ENCODE results near the gene S1PR2.
"Not testable (repeated sequence)": the region's sequence is repeated elsewhere in the genome, so short reads cannot be mapped to it uniquely, and the experiment has no call there.

S1PR2 gene

DNA sequence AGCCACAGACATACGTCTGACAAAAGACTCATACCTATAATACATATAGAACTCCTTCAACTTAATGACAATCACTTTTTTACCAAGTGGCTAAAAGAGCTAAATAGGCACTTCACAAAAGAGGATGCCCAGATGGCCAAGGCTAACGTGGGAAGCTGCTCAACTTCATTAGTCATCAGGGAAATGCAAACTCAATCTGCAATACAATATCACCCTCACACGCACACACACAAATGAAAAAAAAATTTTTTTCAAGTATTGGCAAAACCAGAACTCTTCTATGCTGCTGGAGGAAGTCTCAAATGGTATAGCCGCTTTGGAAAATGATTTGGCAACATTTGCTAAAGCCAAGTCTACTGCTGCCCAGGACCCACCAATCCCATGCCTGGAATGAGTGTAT lies 21.8 kb downstream of the S1PR2 start:
- in situ Hi-C loops (cut with HindIII; ENCODE audit: low pct_unique_long_range_greater_than_20kb, low sequenced_read_pairs): no loop called here
- no peak for TF ChIP-seq JUND (IDR thresholded peaks at IDR 0.05; ENCODE audit: low read depth)
- DNase-seq (ENCODE audit: low read depth in 1 of 2, low spot score in 1 of 2): no peak

GRCh38 chr19:10207026-10207425 lies 24.1 kb downstream of the S1PR2 start:
- DNase-seq (ENCODE audit: low read depth in 1 of 2, low spot score in 1 of 2): no peak
- in situ Hi-C loops (cut with HindIII; ENCODE audit: low pct_unique_long_range_greater_than_20kb, low sequenced_read_pairs): no loop called here
- TF ChIP-seq JUND (IDR thresholded peaks at IDR 0.05; ENCODE audit: low read depth): no peak

DNA sequence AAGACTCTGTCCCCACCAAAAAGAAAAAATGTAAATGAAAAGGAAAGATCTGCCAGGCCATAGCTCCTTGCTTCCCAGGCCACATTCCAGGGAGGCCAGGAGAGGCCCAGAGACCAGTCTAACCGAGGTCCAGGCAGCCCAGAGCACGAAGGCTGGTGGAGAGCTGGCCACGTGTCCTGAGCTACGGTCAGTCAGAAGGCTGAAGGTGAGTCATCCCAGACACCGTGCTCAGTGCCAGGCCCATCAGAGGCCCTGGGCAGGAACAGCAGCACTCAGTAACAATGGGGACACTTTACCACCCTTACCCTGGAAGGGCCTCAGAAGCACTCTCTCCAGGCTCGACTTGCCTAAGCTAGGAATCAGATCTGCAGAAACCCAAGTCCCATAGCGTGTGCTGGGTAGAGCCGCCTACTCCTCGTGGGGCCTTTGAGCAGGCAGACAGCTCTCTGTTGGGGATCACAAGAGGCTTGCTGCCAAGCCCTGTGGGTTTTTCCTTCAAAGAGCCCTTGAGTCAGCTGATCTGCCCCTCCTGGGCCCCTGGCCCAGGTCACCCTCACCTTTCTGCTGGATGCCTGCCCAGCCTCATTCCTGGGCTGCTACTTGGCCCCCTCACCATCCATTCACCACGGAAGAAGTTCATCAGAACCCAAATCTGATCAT lies 24.8 kb downstream of the S1PR2 start:
- in situ Hi-C loops (cut with HindIII; ENCODE audit: low pct_unique_long_range_greater_than_20kb, low sequenced_read_pairs): no loop called here
- no peak for DNase-seq (ENCODE audit: low read depth in 1 of 2, low spot score in 1 of 2)
- no peak for TF ChIP-seq JUND (IDR thresholded peaks at IDR 0.05; ENCODE audit: low read depth)

- DNase-seq (ENCODE audit: low read depth in 1 of 2, low spot score in 1 of 2): no peak
- in situ Hi-C loops (cut with HindIII; ENCODE audit: low pct_unique_long_range_greater_than_20kb, low sequenced_read_pairs): no loop called here
- TF ChIP-seq JUND (IDR thresholded peaks at IDR 0.05; ENCODE audit: low read depth): no peak
Observed at GRCh38 chr19:10205636-10206035, 25.5 kb downstream of the S1PR2 start.

DNA sequence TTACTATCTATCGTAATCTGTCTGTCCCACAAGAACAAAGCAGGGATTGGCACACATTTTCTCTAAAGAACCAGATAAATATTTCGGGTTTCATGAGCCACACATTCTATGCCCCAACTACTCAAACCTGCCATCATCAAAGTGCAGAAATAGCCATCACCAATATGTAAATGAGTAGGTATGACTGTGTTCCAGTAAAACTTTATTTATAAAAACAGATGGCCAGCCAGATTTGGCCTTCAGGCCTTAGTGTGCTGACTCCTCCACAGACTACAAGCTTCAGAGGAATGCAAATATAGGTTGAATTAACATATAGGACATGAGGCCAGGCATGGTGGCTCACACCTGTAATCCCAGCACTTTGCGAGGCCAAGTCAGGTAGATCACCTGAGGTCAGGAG lies 27.4 kb downstream of the S1PR2 start:
- no peak for DNase-seq (ENCODE audit: low read depth in 1 of 2, low spot score in 1 of 2)
- in situ Hi-C loops (cut with HindIII; ENCODE audit: low pct_unique_long_range_greater_than_20kb, low sequenced_read_pairs): no loop called here
- no peak for TF ChIP-seq JUND (IDR thresholded peaks at IDR 0.05; ENCODE audit: low read depth)

DNA sequence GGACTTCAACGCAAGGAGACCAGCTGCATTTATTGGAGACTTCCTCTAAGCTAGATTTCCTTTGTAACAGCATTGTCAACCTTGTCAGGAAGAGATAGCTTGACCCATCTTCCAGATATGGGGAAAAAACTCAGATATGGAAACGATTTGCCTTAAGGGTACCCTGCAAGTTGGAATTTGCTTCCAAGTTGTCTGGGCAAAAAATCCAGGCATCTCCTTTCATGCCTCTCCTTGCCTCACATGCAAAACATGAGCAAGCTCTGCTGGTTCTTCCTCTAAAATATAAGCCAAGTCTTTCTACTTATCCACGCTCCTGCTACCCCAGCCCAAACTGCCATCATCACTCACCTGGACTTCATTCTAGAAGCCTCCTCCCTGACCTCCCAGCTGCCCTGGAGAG lies 30.0 kb downstream of the S1PR2 start:
- in situ Hi-C loops (cut with HindIII; ENCODE audit: low pct_unique_long_range_greater_than_20kb, low sequenced_read_pairs): no loop called here
- DNase-seq (ENCODE audit: low read depth in 1 of 2, low spot score in 1 of 2): no peak
- TF ChIP-seq JUND (IDR thresholded peaks at IDR 0.05; ENCODE audit: low read depth): no peak

GRCh38 chr19:10200101-10200500 lies 31.0 kb downstream of the S1PR2 start:
- in situ Hi-C loops (cut with HindIII; ENCODE audit: low pct_unique_long_range_greater_than_20kb, low sequenced_read_pairs); DNase-seq (ENCODE audit: low read depth in 1 of 2, low spot score in 1 of 2): not testable (repeated sequence)

GRCh38 chr19:10198889-10199644 lies 32.1 kb downstream of the S1PR2 start:
- in situ Hi-C loops (cut with HindIII; ENCODE audit: low pct_unique_long_range_greater_than_20kb, low sequenced_read_pairs); DNase-seq (ENCODE audit: low read depth in 1 of 2, low spot score in 1 of 2): not testable (repeated sequence)

- no peak for TF ChIP-seq JUND (IDR thresholded peaks at IDR 0.05; ENCODE audit: low read depth)
- in situ Hi-C loops (cut with HindIII; ENCODE audit: low pct_unique_long_range_greater_than_20kb, low sequenced_read_pairs): no loop called here
- no peak for DNase-seq (ENCODE audit: low read depth in 1 of 2, low spot score in 1 of 2)
Observed at GRCh38 chr19:10195199-10195519, 36.0 kb downstream of the S1PR2 start.

DNA sequence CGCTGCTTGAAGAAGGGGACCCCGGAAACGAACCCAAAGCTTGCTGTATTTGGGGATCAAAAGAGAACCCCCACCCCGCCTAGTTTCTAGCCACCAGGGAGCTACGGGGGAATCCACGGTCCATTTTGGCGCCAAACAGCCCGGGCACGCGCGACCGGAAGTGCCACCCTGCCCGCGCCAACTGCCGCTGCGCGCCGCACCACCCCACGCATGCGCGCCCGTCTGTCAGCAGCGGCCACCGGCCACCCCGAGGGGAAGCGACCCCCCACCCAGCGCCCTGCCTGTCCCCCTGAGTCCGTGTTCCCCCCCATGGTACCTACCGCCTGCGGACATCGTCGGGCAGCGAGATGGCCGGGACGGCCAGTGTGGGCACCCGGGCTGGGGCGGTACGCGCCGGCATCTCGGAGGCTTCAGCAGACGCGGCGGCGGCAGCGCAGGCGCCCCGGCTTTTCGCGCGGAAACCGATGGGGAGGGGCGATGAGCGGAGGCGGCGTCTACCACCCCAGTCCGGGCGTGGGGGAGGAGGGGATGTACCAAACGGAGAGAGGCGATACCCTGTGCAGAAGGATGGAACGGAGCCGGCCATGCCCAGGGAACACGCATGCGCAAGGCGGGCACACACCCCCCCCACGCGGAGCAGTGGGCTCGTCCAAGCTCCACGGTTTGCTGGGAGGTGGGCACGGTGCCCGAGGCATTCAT lies 36.5 kb downstream of the S1PR2 start, which contains the start of gene DNMT1:
Gene DNMT1 (minus strand): TSS at position 454 of the 699 bp plus-strand sequence. CDS start 54 bp downstream, at position 400.
- DNase-seq (ENCODE audit: low read depth in 1 of 2, low spot score in 1 of 2): peak; percentile 96
- TF ChIP-seq JUND (IDR thresholded peaks at IDR 0.05; ENCODE audit: low read depth): no peak
- in situ Hi-C loops (cut with HindIII; ENCODE audit: low pct_unique_long_range_greater_than_20kb, low sequenced_read_pairs): no loop called here

GRCh38 chr19:10193790-10194499 lies 37.2 kb downstream of the S1PR2 start:
- no peak for TF ChIP-seq JUND (IDR thresholded peaks at IDR 0.05; ENCODE audit: low read depth)
- no peak for DNase-seq (ENCODE audit: low read depth in 1 of 2, low spot score in 1 of 2)
- in situ Hi-C loops (cut with HindIII; ENCODE audit: low pct_unique_long_range_greater_than_20kb, low sequenced_read_pairs): no loop called here

- TF ChIP-seq JUND (IDR thresholded peaks at IDR 0.05; ENCODE audit: low read depth): no peak
- in situ Hi-C loops (cut with HindIII; ENCODE audit: low pct_unique_long_range_greater_than_20kb, low sequenced_read_pairs): no loop called here
- no peak for DNase-seq (ENCODE audit: low read depth in 1 of 2, low spot score in 1 of 2)
Observed at GRCh38 chr19:10192922-10193321, 38.2 kb downstream of the S1PR2 start.

DNA sequence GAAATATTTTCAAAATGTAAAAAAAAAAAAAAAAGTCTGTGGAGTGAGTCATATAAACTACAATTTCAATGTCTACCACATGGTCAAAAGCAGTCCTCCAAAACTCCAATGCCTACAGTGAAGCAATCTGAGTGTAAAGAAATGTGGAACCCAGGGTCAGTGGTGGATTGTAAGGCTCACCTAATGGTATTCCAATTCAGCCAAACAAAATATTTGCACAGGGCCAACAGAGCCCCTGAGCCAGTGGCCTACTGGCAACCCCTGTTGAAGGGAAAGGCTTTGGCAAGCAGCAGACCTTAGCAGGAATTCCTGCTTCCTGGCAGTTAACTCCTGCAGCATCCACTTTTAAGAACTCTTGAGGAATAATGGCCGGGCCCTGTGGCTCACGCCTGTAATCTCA lies 39.8 kb downstream of the S1PR2 start:
- in situ Hi-C loops (cut with HindIII; ENCODE audit: low pct_unique_long_range_greater_than_20kb, low sequenced_read_pairs): no loop called here
- DNase-seq (ENCODE audit: low read depth in 1 of 2, low spot score in 1 of 2): peak; percentile 23 to 90
- no peak for TF ChIP-seq JUND (IDR thresholded peaks at IDR 0.05; ENCODE audit: low read depth)

All from T47D (cell line).